HFFc6 (cell line): ENCODE measurements around the gene EML6. TPM values are rescaled to one million over a fixed set of nuclear protein-coding genes. Genes with fewer than 3 reads are reported as not detected.
"Not testable (repeated sequence)": the region's sequence is repeated elsewhere in the genome, so short reads cannot be mapped to it uniquely, and the experiment has no call there.

Experiments
- DNase-seq: peaks from one replicate; pipeline ENCODE4 v3.0.0-alpha.2; 2018
- H3K27ac Mint-ChIP-seq: 2 replicates; pipeline ENCODE4 v1.8.0; 2020; ENCODE audit warnings: mild to moderate bottlenecking, mixed read lengths
- H3K27me3 Mint-ChIP-seq: 2 replicates; pipeline ENCODE4 v1.8.0; 2021; ENCODE audit warnings: mild to moderate bottlenecking, moderate library complexity, mixed read lengths; ENCODE audit not compliant: insufficient read depth
- H3K36me3 Mint-ChIP-seq: 2 replicates; pipeline ENCODE4 v1.8.0; 2021; ENCODE audit warnings: low read depth, mixed read lengths
- H3K4me1 Mint-ChIP-seq: 2 replicates; pipeline ENCODE4 v1.8.0; 2020; ENCODE audit warnings: low read depth, mixed read lengths
- H3K4me3 Mint-ChIP-seq: 2 replicates; pipeline ENCODE4 v1.8.0; 2020; ENCODE audit warnings: mild to moderate bottlenecking, moderate library complexity, mixed read lengths
- H3K9me3 Mint-ChIP-seq: 2 replicates; pipeline ENCODE4 v1.8.0; 2020; ENCODE audit warnings: mild to moderate bottlenecking, mixed read lengths
- CTCF ChIP-seq: fragments of 200-600 bp; sonication (generic); IDR thresholded peaks from 2 replicates; pipeline ENCODE4 v1.5.0; 2021; ENCODE audit warnings: antibody characterized with exemption, mild to moderate bottlenecking
- total RNA-seq, 6 experiments: library from RNA; stranded (reverse); fragmentation: NEBNext Ultra II Directional; extraction: Animal tissue kit (Norgen Biotek cat#: 25700); gene quantifications; 2 replicates in 1 of 6; 3 replicates in 5 of 6; pipeline ENCODE4 v1.2.3, GENCODE V29; 2021

The EML6 gene
- total RNA-seq, 6 experiments from 2014 or later, result 0.05 to 0.37 (median 0.25) TPM

DNA sequence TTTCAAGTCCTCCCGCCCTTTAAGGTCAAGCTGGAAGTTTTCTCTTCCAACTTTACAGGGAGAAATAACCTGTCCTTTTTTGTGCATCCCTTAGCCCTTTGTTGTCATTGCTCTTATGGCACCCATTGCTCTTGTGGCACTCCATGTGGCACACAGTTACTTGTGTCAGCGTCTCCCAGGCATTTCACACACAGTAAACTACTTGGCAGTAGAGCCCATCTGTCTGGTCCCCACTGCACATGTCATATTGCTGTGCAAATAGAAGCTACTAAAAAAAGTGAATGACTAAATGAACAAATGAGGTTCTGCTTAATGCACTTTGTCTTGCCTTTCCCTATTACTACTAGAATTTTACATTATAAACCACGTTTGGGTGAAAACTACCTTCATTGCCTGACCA is 149.3 kb downstream of the EML6 start:
- no peak for TF ChIP-seq CTCF
- Mint-ChIP-seq H3K9me3 (no peaks in the 10 kb centered on the region), H3K27me3 (no peaks in the 10 kb centered on the region; the same call in 1 of the 2 replicates), H3K27ac (no peak overlapping the region), H3K4me3 (no peak overlapping the region), H3K4me1 (peaks cover 22% of the 10 kb centered on the region), H3K36me3 (no peaks in the 10 kb centered on the region)
- no peak for DNase-seq

GRCh38 chr2:54873236-54873635 is 149.8 kb downstream of the EML6 start:
- H3K27ac Mint-ChIP-seq, H3K27me3 Mint-ChIP-seq, H3K36me3 Mint-ChIP-seq, H3K9me3 Mint-ChIP-seq, H3K4me3 Mint-ChIP-seq, DNase-seq: not testable (repeated sequence)
- peaks cover 22% of the 10 kb centered on the region for H3K4me1 Mint-ChIP-seq

- no peak for TF ChIP-seq CTCF
- H3K27me3 Mint-ChIP-seq, result no peaks in the 10 kb centered on the region; the same call in 1 of the 2 replicates
Observed at GRCh38 chr2:54876764-54877163, 153.3 kb downstream of the EML6 start.

DNA sequence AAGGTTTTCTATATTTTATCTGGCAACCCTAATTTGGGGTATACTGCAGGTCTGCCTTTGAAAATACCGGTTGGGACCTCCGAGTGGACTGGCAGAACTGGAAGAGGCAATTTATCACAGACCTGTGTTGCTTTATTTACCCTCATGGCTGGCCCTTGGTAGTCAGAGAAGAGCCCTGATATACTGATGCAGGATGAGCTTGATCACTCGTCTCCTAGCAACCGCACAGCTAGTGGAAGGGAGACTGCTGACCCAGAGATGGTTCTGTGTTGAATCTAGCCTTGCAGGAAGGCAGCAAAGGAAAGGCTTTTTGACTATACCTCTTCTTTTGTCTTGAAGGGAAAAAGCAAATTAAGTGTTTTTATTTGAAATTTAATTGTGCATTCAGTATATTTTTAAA is 154.7 kb downstream of the EML6 start:
- Mint-ChIP-seq H3K27ac (no peak overlapping the region), H3K27me3 (peaks cover 4% of the 10 kb centered on the region), H3K4me1 (peaks cover 6% of the 10 kb centered on the region), H3K36me3 (no peaks in the 10 kb centered on the region), H3K9me3 (no peaks in the 10 kb centered on the region), H3K4me3 (no peak overlapping the region)
- DNase-seq, result no peak
- TF ChIP-seq CTCF, result no peak

More at GRCh38 chr2:54876764-54877163, 153.3 kb downstream of the EML6 start:
- Mint-ChIP-seq H3K4me1 (peaks cover 17% of the 10 kb centered on the region), H3K4me3 (no peak overlapping the region), H3K36me3 (no peaks in the 10 kb centered on the region), H3K27ac (no peak overlapping the region), H3K9me3 (no peaks in the 10 kb centered on the region)
- DNase-seq, result no peak

DNA sequence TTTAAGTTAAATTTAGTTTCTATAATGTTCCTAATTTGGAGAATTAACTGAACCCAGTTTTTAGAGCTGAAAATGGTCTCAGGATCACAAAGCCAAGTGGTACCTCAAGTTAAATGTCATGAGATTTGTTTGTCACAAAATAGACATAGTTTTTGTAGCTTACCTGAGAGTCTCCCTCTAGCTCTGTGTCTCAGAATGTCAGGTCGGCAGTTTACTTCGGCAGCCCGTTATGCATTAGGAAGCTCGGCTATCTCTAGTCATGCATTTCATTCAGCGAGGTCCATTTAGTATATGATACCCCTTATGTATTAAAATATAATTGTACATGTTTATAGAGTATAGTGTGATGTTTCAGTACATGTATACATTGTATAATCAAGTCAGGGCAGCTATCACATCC is 155.6 kb downstream of the EML6 start:
- no peak for DNase-seq
- Mint-ChIP-seq H3K36me3 (no peaks in the 10 kb centered on the region), H3K4me3 (no peak overlapping the region), H3K27me3 (peaks cover 4% of the 10 kb centered on the region), H3K9me3 (no peaks in the 10 kb centered on the region), H3K27ac (no peak overlapping the region), H3K4me1 (peaks cover 6% of the 10 kb centered on the region)
- no peak for TF ChIP-seq CTCF

DNA sequence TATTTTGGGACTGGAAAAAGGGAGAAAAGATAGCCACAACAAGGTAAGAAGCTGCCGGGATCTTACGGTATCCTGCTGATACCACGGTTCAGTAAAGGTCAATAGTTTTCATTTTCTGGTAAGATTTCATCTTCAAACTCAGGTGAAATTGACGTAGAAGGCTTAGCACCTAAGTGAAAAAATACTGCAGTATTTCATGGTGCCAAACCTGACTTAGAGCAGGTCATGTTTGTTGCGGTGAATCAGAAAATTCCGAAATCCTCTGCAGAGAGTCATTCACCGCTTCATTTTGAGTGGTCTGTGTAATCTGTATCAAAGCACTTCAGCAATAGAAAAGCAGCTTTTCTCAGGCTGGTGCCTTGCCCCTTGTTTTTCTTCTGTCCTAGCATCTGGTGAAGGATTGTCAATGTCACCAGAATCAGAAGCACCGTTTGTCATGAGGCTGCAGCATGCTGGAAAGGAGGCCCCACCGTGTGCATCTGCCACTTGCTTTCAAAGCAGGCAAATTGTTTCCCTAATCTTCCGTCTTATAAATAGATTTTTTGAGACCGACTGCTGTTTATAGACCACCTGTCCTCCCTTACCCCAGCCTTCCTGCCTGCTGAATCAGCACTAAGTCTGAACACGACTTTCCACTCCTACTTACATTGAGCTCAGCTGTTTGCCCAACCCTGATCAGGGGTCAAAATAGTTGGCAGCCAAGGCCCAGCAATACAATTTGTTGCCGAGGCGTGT is 156.3 kb downstream of the EML6 start:
- no peak overlapping the region for H3K4me3 Mint-ChIP-seq
- DNase-seq, result no peak
- H3K9me3 Mint-ChIP-seq, result no peaks in the 10 kb centered on the region
- TF ChIP-seq CTCF, result no peak
- no peak overlapping the region for H3K27ac Mint-ChIP-seq
- H3K27me3 Mint-ChIP-seq, result peaks cover 5% of the 10 kb centered on the region
- H3K4me1 Mint-ChIP-seq, result peaks cover 6% of the 10 kb centered on the region
- no peaks in the 10 kb centered on the region for H3K36me3 Mint-ChIP-seq
